ENCODE results near the gene TAF7. TPM values are rescaled to one million over a fixed set of nuclear protein-coding genes. Genes with fewer than 3 reads are reported as not detected.
"Not testable (repeated sequence)": the region's sequence is repeated elsewhere in the genome, so short reads cannot be mapped to it uniquely, and the experiment has no call there.

The TAF7 gene
- total RNA-seq, 1 donor from 2014 or later, result 60.4 TPM

DNA sequence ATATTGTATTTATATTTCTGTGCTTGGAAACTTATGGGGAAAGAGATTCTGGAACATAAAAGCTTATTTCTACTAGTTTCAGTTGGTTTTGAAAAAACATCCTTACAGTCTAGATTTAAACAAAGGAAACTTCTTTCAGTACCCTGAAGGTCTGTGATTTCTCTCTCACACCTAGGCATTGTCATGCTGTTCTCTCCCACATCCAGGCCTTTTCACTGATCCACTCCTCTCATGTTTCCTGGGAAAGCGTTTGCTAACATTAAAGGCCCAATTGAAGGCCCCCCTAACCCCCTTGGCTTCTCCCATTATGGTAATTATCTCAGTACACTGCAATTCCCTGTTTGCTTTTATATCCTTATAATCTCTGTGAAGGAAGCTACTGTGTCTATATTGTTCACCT is 22.2 kb upstream of the TAF7 start:
- H3K9me3 ChIP-seq, result peaks cover 19% of the 10 kb centered on the region

DNA sequence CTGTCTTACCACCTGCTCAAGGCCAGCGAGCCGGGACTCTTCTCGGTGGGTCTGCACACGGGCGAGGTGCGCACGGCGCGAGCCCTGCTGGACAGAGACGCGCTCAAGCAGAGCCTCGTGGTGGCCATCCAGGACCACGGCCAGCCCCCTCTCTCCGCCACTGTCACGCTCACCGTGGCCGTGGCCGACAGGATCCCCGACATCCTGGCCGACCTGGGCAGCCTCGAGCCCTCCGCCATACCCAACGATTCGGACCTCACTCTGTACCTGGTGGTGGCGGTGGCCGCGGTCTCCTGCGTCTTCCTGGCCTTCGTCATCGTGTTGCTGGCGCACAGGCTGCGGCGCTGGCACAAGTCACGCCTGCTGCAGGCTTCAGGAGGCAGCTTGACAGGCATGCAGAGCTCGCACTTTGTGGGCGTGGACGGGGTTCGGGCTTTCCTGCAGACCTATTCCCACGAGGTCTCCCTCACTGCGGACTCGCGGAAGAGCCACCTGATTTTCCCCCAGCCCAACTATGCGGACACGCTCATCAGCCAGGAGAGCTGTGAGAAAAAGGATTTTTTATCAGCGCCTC is 20.3 kb upstream of the TAF7 start:
- intact Hi-C loops (cut with DNase I); H3K4me3 ChIP-seq; ATAC-seq; H3K27me3 ChIP-seq; H3K4me1 ChIP-seq; H3K27ac ChIP-seq; H3K36me3 ChIP-seq; DNase-seq: not testable (repeated sequence)
- peaks cover 32% of the 10 kb centered on the region for H3K9me3 ChIP-seq

More for the DNA sequence above, 22.2 kb upstream of the TAF7 start:
- H3K36me3 ChIP-seq, result no peaks in the 10 kb centered on the region
- ATAC-seq (no peak), DNase-seq (no peak)
- H3K4me1 ChIP-seq, result no peaks in the 10 kb centered on the region
- H3K27ac ChIP-seq, result no peak overlapping the region
- TF ChIP-seq, protein P1, sequence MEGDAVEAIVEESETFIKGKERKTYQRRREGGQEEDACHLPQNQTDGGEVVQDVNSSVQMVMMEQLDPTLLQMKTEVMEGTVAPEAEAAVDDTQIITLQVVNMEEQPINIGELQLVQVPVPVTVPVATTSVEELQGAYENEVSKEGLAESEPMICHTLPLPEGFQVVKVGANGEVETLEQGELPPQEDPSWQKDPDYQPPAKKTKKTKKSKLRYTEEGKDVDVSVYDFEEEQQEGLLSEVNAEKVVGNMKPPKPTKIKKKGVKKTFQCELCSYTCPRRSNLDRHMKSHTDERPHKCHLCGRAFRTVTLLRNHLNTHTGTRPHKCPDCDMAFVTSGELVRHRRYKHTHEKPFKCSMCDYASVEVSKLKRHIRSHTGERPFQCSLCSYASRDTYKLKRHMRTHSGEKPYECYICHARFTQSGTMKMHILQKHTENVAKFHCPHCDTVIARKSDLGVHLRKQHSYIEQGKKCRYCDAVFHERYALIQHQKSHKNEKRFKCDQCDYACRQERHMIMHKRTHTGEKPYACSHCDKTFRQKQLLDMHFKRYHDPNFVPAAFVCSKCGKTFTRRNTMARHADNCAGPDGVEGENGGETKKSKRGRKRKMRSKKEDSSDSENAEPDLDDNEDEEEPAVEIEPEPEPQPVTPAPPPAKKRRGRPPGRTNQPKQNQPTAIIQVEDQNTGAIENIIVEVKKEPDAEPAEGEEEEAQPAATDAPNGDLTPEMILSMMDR (IDR thresholded peaks at IDR 0.05), result no peak
- H3K27me3 ChIP-seq, result peaks cover 6% of the 10 kb centered on the region
- intact Hi-C loops (cut with DNase I), result no loop called here
- no peak overlapping the region for H3K4me3 ChIP-seq

DNA sequence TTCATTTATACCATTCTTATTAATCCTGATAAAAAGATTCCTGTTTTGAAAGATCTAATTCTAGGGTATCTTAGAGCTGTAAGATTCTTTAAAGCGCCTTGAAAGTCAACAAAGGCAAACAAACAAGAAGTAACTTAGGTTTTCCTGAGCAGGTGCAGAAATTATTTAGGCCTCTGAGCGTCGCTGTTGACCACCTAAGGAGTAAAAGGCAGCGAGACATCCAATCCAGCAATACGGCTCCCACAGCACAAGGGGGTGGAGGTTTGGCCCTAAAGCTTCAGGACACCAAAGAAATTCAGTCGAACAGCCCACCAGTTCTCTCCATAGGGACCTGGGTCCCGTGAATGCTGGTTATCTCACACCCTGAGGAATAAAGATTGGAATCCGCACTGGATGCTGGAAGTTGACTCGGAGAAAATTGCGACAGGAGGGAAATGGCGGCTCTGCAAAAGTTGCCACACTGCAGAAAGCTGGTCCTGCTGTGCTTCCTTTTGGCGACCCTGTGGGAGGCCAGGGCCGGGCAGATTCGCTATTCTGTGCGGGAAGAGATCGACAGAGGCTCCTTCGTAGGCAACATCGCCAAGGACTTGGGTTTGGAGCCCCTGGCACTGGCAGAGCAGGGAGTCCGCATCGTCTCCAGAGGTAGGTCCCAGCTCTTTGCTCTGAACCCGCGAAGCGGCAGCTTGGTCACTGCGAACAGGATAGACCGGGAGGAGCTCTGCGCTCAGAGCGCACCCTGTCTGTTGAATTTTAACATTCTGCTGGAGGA is 18.1 kb upstream of the TAF7 start, which contains the start of gene PCDHGA2:
TSS of gene PCDHGA2 (plus strand) at position 223 of the 769 bp plus-strand sequence.
- Histone ChIP-seq H3K9me3 (peaks cover 21% of the 10 kb centered on the region), H3K27me3 (peaks cover 6% of the 10 kb centered on the region), H3K4me1 (no peaks in the 10 kb centered on the region), H3K27ac (no peak within 1 kb of the TSS), H3K4me3 (peak within 1 kb of the TSS; percentile 20), H3K36me3 (no peaks in the 10 kb centered on the region)
- TF ChIP-seq, protein P1 (IDR thresholded peaks at IDR 0.05), result peak; percentile 26
- ATAC-seq (peak; percentile 48), DNase-seq (no peak)
- intact Hi-C loops (cut with DNase I), result no loop called here

DNA sequence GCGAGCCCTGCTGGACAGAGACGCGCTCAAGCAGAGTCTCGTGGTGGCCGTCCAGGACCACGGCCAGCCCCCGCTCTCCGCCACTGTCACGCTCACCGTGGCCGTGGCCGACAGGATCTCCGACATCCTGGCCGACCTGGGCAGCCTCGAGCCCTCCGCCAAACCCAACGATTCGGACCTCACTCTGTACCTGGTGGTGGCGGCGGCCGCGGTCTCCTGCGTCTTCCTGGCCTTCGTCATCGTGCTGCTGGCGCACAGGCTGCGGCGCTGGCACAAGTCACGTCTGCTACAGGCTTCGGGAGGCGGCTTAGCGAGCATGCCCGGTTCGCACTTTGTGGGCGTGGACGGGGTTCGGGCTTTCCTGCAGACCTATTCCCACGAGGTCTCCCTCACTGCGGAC is 12.0 kb upstream of the TAF7 start:
- DNase-seq; intact Hi-C loops (cut with DNase I); H3K4me1 ChIP-seq; H3K36me3 ChIP-seq; H3K27ac ChIP-seq; H3K4me3 ChIP-seq; ATAC-seq: not testable (repeated sequence)
- H3K27me3 ChIP-seq, result peaks cover 16% of the 10 kb centered on the region
- H3K9me3 ChIP-seq, result peaks cover 13% of the 10 kb centered on the region

DNA sequence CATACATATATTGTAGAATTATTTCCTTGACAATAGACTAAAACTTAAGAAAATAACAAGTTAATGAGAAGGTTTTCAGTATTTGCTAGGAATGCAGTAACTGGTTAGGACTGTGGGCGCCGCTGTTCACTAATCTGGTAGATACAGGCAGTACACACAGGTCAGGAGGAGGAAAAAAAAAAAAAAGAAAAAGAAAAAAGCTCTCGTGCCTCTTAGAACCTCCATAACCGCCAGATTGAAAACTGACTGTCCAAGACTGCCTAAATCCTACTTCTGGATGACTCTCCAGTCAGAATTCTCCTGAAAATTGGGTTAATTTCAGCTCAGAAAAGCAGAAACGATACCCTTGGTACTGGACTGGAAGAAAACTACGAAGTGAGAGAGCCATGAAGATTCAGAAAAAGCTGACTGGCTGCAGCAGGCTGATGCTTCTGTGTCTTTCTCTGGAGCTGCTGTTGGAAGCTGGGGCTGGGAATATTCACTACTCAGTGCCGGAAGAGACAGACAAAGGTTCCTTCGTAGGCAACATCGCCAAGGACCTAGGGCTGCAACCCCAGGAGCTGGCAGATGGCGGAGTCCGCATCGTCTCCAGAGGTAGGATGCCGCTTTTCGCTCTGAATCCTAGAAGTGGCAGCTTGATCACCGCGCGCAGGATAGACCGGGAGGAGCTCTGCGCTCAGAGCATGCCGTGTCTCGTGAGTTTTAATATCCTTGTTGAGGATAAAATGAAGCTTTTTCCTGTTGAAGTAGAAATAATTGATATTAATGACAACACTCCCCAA is 9.9 kb upstream of the TAF7 start, which contains the start of gene PCDHGA1:
TSS of gene PCDHGA1 (plus strand) at position 216 of the 782 bp plus-strand sequence.
- H3K9me3 ChIP-seq, result no peaks in the 10 kb centered on the region
- no peak within 1 kb of the TSS for H3K4me3 ChIP-seq
- no peaks in the 10 kb centered on the region for H3K36me3 ChIP-seq
- TF ChIP-seq, protein P1 (IDR thresholded peaks at IDR 0.05), result peak; percentile 21
- no peak for DNase-seq
- H3K4me1 ChIP-seq, result no peaks in the 10 kb centered on the region
- H3K27ac ChIP-seq, result no peak within 1 kb of the TSS
- ATAC-seq, result peak; percentile 31
- peaks cover 16% of the 10 kb centered on the region for H3K27me3 ChIP-seq
- intact Hi-C loops (cut with DNase I), result no loop called here

DNA sequence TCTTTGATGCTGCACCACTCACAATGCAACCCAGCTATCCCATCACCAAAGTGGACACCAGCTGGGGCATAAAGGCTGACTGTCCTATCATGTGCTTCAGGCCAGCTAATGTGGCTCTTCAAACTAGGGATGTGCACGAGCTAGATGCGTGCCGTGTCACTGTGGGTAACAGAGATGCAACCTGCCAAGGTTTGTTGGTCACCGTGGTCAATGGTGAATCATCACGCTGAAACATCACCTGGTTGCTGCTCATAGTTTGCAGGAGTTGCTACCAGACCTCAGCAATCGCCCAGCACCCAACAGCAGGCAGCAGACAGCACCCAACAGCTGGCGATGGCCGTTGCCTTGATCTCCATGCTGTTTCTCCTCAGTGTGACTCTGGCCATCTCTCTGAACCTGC is 7.6 kb upstream of the TAF7 start:
- ATAC-seq (no peak), DNase-seq (no peak)
- Histone ChIP-seq H3K36me3 (no peaks in the 10 kb centered on the region), H3K27me3 (peaks cover 7% of the 10 kb centered on the region), H3K27ac (no peak overlapping the region), H3K4me3 (no peak overlapping the region), H3K4me1 (no peaks in the 10 kb centered on the region), H3K9me3 (no peaks in the 10 kb centered on the region)
- intact Hi-C loops (cut with DNase I), result no loop called here
- TF ChIP-seq, protein P1 (IDR thresholded peaks at IDR 0.05), result no peak
